Prostate gland (tissue), 2 donors: ENCODE data around the gene CDK4.

Source experiments
- POLR2A ChIP-seq: fragments of 450-650 bp; IDR thresholded peaks from one replicate; pipeline ENCODE4 v1.6.1; 2016; ENCODE audit warnings: antibody characterized with exemption, mild to moderate bottlenecking
- POLR2AphosphoS5 ChIP-seq: sonication (generic); formaldehyde crosslinking; IDR thresholded peaks from one replicate; pipeline ENCODE4 v1.6.1; 2017; ENCODE audit warnings: antibody characterized with exemption
- TF ChIP-seq, protein P1 (sequence below), 4 experiments: fragments of 200-600 bp in 2 of 4; fragments of 450-650 bp in 2 of 4; sonication (generic) in 2 of 4; IDR thresholded peaks; 1 replicate in 3 of 4; 2 replicates in 1 of 4; pipeline ENCODE4 v1.5.1; 2016 to 2019; ENCODE audit warnings: antibody characterized with exemption in 4 of 4, mild to moderate bottlenecking in 2 of 4, moderate library complexity in 2 of 4

DNA sequence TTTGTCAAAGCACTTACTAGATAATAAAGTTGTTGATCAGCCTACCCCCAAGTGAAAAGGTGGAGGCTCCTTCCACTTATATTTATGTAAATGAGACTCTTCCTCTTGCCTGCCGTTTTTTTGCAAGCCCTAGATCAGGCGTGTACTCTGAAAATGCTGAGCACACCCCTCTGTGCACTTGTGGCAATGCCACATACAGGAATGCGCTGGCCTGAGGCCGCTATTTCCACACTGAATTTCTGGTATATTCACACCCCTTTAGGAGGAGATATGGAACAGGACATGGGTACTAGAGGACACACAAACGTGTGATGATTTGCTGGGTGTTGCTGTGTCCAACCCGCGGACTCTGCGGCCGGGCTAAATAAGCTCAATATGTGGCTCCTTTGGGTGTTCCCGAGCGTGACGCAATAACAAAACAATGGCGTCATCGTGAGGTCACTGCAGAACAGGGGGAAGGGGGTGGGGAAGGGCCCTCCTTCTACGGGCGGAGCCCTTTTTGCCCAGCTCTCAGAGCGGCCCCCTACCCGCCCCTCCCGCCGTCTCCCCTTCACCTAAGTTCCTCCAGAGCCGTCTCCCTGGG, 7.8 kb downstream of the CDK4 start:
- TF ChIP-seq, protein P1, sequence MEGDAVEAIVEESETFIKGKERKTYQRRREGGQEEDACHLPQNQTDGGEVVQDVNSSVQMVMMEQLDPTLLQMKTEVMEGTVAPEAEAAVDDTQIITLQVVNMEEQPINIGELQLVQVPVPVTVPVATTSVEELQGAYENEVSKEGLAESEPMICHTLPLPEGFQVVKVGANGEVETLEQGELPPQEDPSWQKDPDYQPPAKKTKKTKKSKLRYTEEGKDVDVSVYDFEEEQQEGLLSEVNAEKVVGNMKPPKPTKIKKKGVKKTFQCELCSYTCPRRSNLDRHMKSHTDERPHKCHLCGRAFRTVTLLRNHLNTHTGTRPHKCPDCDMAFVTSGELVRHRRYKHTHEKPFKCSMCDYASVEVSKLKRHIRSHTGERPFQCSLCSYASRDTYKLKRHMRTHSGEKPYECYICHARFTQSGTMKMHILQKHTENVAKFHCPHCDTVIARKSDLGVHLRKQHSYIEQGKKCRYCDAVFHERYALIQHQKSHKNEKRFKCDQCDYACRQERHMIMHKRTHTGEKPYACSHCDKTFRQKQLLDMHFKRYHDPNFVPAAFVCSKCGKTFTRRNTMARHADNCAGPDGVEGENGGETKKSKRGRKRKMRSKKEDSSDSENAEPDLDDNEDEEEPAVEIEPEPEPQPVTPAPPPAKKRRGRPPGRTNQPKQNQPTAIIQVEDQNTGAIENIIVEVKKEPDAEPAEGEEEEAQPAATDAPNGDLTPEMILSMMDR (IDR thresholded peaks at IDR 0.05) = no peak
- TF ChIP-seq POLR2AphosphoS5 (no peak), POLR2A (no peak)
